GM12891 (cell line): ENCODE measurements around the gene ARTN.

ENCODE experiments used
- POLR2A ChIP-seq: IDR thresholded peaks from 2 replicates; pipeline ENCODE4 v1.6.1; 2011; ENCODE audit warnings: low read depth, low read length, control low read depth
- POLR2AphosphoS5 ChIP-seq: IDR thresholded peaks from 2 replicates; pipeline ENCODE4 v1.6.1; 2011; ENCODE audit warnings: low read depth, low read length, control low read depth
- POU2F2 ChIP-seq: IDR thresholded peaks from 2 replicates; pipeline ENCODE4 v1.6.1; 2011; ENCODE audit warnings: low read depth, mild to moderate bottlenecking, control low read depth, low read length, moderate library complexity

- TF ChIP-seq POLR2A, result no peak
- TF ChIP-seq POLR2AphosphoS5, result no peak
- no peak for TF ChIP-seq POU2F2
Measured at GRCh38 chr1:43969416-43969745, 35.8 kb downstream of the ARTN start.
